Right hindlimb (tissue), 1 donor: ENCODE results near the gene TEDDM1.

Experiments
- DNase-seq: peaks from one replicate; pipeline ENCODE4 v3.0.0-alpha.2; 2018

Gene TEDDM1

DNA sequence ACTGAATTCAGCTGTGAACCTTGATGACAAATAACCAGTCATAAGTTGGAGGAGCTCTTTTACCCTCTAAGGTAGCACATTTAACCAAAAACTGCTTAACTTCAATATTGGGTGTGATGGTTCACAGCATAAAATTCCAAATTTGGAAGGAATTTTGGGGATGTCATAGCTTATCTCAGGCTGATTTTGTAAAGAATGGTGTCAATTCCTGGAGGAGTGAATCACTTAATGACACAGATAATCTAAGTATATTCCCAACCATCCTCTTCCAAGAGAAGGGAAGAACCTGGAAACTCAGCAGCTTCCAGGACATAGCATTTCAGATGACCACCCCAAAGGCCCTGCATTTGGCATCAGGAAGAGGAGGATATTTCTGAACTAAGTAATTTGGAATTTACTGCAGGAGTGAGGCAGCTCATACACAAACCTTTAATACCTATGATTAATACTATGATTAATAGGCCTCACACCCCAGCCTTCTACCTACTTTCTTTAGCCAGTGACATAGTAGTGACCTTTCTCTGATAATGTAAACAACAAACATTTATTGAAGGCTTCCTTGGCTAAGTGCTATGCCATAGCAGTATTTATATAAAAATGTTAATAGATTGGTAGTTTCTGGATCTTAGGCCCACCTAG, 23.4 kb downstream of the TEDDM1 start:
- no peak for DNase-seq

DNA sequence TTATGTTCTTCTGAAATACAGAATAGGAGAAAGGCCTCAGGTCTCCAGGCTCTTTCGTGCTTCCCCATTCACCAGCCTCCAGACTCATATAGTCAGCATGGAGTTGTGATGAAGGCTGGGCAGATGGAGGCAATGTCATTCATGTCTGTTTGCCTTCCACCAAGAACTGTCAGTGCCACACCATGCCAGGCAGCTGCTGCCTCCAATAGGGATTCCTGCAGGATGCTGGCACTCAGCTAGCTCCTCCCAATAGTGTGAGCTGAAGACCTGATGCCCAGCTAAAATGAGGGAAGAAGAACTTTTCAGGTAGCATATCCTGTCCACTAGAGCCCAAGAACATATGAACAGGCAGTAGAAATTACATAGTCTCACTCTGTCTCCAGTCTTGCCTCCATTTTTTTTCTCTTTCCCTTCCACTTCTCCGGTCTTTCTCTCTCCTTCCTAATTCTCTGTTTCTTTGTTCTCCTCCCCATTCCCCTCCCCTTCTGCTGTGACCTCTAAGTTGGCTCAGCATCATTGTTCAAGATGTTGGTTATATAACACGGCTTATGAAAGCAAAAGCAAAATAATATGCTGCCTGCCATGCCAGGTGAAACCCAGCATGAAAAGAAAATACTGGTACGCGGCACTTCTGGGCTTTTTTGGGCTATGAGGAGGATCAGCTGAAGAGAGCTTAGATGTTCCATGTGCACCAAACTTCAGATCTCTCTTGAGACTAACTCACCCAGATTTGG, 26.2 kb downstream of the TEDDM1 start:
- DNase-seq, result no peak

DNA sequence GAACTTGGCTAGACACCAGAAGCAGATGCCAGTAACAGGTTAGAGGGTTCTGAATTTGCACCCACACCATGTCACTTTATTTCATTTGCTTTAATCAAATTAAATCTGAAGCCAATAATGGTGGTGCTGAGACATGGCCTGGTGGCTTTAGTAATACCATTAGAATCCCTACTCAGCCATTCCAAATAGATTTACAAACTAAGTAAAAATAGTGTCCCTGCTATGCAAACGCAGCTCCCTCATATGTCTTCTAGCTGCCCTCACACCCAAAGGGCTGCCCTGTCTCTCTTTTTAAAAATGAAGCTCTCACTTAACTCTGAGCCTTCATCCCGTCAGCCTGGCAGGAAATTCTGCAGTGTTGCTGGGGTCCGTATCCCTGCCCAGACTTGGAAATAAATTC, 29.9 kb downstream of the TEDDM1 start:
- DNase-seq, result no peak

DNA sequence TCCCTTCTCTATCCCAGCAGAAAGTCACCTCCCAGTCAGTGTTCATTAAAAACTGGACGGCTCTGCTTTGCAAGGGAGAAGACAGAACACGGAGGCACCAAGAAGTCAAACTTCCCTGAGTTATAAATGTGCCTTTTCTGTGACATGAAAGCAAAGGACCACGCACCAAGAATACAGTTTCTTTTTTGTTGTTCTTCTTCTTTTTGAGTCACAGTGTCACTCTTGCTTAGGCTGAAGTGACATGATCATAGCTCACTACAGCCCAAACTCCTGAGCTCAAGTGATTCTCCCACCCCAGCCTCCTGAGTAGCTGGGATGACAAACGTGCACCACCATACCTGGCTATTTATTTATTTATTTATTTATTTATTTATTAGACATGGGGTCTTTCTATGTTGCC, 31.6 kb downstream of the TEDDM1 start:
- DNase-seq, result no peak

DNA sequence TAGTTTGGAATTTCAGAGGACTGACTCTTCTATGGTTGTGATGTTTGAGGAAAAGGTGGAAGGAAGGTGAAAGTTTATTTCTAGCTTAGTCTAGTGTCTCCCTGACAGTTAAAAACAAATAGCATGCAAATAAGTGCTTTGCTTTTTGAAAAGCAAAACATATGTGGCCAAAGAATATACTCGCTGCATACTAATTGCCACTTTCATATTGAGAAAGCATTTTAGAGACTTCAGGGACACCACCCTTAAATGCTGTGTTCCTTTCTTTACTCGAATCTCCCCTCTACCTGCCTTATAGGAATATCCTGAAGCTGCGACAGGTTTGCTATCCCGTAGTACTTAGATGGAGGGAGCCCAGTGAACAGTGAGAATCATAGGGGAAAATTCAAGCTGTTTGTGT, 32.1 kb downstream of the TEDDM1 start:
- no peak for DNase-seq

DNA sequence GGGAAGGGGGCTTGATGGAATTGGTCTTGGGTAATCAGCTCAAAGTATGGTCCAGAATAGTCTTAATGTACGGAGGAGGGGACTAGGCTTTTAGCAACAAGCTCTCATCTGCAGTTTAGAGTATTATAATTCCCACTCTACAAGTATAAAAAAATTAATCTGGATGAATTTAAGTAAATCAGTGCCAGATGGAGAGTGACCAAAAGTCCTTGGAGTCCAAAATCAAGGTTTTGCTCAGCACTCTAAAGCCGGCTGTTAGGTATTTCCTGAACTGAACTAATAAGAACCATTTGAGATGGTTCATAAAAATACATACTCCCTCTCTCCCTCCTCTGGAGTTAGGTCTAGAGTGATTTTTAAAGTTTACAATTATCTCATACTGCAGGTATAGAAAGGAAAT, 32.5 kb downstream of the TEDDM1 start:
- no peak for DNase-seq

DNA sequence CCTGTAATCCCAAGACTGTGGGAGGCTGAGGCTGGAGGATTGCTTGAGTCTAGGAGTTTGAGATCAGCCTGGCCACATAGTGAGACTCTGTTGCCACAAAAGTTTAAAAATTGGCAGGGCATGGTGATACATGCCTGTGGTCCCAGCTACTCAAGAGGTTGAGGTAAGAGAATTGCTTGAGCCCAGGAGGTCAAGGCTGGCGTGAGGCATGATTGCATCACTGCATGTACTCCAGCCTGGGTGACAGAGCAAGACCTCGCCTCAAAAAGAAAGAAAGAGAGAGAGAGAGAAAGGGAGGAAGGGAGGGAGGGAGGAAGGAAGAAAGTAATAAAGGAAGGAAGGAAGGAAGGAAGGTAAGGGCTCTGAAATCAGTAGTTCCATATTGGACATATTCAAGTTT, 33.9 kb downstream of the TEDDM1 start:
- DNase-seq, result no peak

DNA sequence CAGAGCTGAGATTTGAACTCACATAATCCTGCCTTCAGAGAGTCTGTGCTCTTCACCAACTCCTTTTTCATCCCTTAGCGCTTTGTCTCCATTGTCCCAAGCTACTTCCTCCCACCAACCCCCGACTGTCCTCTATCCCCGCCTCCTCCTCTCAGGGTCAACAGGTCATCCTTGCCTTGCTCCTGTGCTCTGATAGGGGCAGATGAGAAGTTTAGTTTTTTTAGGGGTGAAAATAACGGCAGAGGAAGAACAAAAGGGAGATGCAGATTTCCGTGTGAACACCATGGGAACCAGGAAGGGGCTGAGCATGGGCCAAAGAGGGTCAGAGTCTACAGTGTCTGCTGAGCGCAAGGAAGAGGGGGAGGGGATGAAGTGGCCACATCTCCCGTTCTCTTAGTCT, 40.8 kb downstream of the TEDDM1 start:
- no peak for DNase-seq

DNA sequence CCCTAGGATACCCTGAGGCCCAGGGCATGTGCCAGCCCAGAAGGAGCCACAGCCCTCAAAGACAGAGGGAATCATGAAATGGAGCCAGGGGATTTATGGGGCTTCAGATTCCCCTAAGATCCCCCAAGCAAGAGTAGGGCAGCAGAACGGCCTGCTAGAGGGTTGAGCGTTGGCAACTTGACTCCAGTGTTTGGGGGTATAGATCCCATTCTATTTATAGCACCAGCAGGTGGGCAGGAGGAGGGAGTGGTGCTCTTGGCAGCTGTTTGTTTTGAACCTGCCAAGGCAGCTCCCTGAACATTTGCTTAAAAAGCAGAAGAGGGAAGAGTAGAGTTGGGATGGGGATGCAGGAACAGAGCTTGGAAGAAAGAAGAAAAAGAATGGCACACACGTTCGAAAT, 42.6 kb downstream of the TEDDM1 start:
- peak; percentile 45 for DNase-seq

DNA sequence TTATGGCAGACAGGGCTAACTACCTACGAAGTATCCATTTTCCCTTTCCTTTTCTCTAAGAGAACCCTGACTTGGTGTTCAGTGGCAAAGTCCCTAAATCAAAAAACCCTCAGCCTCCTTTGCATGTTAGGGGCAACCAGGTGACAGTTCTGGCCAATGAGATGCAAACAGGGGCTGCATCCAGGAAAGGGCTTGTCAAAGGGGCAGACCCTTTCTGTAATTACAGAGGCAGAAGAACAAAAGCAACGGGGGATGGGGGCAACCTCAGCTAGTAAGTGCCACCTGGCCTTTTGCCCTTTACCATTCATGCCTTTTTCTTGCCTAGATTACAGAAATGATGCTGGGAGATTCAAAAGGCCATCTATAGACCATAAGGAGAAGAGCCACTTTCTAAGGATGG, 43.3 kb downstream of the TEDDM1 start:
- DNase-seq, result no peak

DNA sequence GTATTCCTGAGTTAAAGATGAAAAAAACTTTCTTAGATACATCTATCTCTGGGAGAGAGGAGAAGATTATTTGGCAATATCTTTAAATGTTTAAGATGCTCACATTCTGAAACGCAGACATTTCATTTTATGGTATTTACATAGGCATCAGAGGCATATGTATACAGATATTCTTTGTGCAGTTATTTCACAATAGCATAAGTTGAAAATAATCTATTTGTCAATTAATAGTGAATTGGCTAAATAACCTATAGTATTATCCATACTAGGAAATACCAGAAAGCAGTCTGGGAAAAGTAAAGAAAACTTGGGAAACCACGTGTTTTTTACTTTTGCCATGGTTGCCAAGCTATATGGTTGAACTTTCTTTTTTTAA, 44.8 kb downstream of the TEDDM1 start:
- no peak for DNase-seq

DNA sequence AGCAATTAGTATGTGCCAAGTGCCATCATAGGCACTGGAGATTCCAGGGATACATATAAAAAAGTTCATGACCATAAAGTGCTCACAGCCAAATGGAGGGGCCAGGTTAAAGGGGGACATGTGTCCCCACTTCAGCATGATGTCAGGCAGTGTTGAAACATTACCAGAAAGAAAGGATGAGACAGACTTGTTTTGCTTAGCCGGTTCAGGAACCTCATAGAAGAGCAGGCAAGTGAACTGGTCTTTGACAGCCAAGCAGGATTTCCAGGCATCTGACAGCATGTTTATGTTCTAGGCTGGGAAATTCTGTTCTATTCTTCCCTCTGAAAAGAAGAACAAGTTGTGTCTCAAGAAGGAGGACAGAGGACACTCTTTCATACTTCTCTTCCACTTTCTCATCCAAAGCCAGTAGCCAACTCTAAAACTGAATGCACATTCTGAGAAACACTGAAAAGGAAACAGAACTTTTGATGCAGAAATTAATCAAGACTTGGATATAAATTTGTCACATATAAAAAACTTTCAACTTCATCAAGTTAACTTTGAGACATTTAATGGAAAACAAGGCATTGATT, 48.6 kb downstream of the TEDDM1 start:
- no peak for DNase-seq

DNA sequence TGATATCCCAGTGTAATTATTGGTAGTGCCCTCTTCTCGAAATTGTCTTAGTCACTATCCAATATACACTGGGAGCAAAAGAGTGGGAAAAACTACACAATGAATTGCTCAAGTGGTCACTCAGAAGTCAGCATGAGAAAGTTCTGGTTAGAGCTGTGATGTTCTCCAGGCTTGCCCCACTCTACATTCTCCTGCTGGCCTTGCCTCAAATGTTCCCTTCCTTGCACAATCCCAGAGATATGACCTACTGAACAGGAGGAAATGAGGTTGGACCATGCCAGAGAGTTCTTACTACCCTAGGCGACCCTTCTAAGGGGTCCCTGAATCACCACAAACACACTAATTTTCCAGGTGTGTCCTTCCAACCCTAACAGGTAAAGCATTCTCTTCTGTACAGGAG, 49.6 kb downstream of the TEDDM1 start:
- DNase-seq, result no peak

DNA sequence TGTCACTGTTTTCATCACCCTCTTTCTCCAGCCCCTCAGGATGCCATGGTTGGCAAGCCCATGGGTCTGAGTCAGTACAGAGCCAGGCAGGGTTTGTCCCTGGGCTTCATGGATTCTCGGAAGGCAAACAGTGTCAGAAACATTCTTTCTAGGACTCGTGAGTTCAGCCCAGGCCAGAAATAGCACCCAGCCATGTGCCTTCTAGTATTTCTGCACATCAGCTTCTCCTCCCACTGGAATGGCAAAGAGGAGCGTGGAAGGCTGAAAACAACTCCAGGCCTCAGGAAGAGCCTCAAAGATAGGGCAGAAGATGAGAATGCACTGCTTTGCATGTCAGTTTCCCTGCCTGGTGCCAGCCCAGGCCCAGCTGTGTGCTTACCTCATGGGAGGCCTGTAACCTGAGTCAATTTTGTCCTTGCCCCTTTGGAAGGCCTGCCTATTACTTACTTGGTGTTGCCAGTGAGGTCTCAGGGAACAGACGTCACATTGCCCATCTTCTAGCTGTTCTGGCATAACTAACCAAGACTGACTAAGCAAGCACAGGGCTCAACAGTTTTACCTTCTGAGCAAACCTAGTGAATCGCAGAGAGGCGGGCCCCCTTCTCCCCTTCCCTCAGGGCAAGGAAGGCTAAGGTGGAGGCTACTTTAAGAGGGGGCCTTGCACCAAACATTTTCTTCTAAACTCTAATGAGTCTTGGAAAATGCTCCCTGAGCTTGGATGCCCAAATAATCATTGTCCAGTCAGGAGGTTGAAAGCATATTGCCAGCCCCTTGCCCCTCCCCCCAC, 51.3 kb downstream of the TEDDM1 start:
- DNase-seq, result peak; percentile 32
